Stimulated activated CD4-positive, alpha-beta T cell treated with anti-CD3 and anti-CD28 coated beads, Interleukin-15, amount 100 ng/mL, for 24 hours (primary cell): Measurements from ENCODE around the gene ZNF625.
A peak's percentile ranks its signal among the peaks of the same experiment; 100 is the strongest.

Experiments used
- DNase-seq: peaks from one replicate; pipeline ENCODE4 v3.0.0-alpha.2; 2020

The ZNF625 gene

GRCh38 chr19:12156223-12157058, at the start of gene ZNF625:
Gene ZNF625, minus strand, starts transcription at chr19:12156734. Its CDS starts 176 bp downstream, at chr19:12156558.
- peak; percentile 72 for DNase-seq

GRCh38 chr19:12205296-12205695, 48.8 kb upstream of the ZNF625 start:
- no peak for DNase-seq

DNA sequence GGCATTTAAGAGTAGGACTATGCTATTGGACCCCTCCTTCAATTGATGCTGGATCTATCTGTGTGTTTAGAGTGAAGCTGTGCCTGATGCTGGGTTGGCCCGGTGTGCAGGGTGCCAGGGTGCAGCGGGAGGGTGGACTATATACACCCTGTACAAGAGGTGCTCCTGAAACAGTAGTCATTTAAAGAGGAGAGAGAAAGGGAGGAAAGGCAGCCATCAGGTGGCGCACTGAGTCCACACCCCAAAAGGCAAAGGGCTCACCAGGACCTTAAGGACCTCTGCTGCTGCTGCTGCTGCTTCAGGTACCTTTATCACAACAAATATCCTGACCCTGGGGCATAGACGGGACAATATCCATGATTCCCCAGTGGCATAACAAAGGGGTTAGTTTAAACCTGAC, 45.7 kb upstream of the ZNF625 start:
- peak; percentile 62 for DNase-seq

DNA sequence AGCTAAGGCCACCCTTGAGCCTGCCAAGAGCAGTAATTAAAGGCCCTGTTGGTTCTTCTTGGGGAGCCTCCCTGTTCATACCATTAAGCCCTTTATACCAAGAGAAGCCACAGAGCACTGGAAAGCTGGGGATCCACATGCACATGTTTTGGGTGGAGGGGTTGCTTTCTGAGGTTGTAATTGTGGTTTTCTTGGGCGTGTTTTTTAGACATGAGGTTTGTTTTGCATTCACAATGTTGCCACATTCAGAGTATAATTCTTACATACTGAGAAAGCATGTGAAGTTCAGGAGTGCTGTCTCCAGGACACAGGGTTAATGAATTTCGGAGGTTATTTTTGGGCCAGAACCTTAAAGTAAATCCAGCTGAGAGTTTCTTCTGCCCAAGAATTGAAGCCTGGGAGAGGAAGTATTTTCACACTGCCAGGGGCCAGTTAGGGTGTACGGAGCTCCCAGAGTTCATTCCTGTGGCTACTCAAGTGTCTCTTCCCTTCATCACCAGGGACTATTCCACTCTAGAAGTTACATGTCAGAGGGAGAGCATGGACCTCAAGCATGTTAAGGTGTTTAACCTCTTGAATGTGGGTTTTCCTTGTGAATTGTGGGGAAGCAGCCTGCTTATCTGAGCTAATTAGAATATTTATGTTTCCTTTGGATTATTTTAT, 43.4 kb upstream of the ZNF625 start:
- no peak for DNase-seq

DNA sequence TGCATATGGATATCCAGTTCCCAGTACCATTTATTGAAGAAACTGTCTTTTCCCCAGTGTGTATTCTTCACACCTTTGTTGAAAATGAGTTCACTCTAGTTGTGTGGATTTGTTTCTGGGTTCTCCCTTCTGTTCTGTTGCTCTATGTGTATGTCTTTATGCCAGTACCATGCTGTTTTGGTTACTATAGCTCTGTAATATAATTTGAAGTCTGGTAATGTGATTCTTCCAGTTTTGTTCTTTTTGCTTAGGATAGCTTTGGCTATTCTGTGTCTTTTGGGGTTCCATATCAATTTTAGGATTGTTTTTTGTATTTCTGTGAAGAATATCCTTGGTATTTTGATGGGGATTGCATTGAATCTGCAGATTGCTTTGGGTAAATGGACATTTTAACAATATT, 41.6 kb upstream of the ZNF625 start:
- no peak for DNase-seq

- peak; percentile 83 for DNase-seq
Measured at GRCh38 chr19:12194827-12195731, 38.5 kb upstream of the ZNF625 start.

DNA sequence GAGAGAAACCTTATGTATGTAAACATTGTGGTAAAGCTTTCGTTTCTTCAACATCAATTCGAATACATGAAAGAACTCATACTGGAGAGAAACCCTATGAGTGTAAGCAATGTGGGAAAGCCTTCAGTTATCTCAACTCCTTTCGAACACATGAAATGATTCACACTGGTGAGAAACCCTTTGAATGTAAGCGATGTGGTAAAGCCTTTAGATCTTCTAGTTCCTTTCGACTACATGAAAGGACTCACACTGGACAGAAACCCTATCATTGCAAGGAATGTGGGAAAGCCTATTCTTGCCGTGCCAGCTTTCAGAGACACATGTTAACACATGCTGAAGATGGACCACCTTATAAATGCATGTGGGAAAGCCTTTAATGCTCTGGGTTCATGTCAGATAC, 31.1 kb upstream of the ZNF625 start:
- DNase-seq = no peak

DNA sequence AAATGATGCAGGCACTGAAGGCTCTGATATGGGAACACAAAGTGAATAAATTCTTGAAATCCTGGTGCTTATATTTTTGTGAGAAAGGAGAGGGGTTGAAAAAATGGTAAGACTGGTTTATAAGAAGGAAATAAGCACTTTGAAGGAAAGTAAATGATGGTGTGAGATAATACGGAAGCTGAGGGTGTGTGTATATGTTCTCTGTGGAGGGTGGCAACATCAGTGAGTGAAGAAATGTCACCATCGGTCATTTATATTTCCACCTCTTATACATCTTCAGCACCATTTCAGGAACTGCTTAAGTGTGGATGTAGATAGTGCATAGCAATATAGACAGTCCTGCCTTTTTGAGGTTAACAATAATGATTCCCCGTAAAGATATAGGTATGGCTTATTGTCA, 23.8 kb upstream of the ZNF625 start:
- no peak for DNase-seq

- DNase-seq = no peak
Measured at GRCh38 chr19:12166626-12167025, 10.1 kb upstream of the ZNF625 start.

- no peak for DNase-seq
Measured at GRCh38 chr19:12163826-12164225, 7.3 kb upstream of the ZNF625 start.

DNA sequence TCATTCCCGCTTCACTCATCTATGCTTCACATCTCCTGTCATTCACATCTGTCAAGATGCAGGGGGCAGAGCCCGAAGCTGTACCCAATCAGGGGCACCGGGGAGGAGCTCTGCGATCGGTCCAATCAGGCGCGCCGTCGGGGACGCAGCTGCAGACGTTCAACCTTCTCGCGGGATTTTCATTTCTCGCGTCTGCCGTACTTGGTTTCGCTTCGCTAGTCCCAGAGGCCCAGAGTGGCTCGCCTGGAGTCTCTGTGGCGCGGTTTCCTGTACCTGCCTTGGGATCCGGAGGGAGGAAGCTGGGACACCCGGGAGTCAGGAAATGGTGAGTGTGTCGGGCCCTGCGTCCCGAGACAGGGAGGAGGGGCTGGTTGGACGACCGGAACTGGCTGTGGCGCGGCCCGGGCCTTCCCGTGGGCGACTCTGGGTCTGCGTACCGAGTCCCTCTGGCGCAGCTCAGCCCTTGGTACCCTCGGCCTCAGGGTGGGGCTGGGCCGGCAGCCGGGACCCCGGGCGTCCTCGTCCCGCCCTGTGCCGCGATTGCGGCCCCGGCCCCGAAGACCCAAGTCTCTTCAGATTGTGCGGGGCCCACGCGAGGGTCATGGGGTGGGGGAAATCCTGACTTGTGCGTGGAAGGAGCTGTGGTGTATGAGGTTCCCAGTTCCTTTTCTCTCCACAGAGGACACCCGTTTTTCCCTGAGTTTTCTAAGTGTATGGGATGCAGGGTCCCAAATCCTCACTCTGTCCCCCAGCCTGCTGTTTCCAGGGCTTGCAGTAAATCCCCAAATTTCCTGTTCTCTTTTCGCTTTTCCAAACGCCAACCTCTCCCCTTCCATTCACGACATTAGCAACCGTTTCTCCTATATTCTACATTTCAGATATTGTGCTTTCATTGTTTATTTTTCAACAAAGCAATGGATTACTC, 6.6 kb upstream of the ZNF625 start, which contains the start of gene ZNF136:
ZNF136 (plus strand) TSS at position 215 of the 925 bp plus-strand sequence; CDS start at position 323, 108 bp downstream.
- peak; percentile 96 for DNase-seq

DNA sequence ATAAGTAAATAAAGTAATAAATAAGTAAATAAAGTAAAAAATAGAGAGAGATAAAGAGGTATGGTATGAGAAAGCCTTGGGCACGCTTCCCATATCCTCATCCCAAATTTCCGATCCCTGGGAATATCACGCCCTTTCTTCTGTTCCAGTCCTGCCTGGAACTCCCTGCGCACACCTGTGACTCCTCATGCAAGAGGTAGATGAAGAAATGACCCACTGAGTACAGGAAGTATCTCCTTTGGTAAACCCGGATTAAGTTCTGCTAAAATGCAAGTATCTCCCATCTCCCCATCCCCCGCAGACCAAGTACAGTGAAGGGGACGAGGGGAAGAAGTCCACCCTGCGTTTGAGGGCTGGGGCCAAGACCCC, 6.0 kb upstream of the ZNF625 start:
- DNase-seq = no peak

DNA sequence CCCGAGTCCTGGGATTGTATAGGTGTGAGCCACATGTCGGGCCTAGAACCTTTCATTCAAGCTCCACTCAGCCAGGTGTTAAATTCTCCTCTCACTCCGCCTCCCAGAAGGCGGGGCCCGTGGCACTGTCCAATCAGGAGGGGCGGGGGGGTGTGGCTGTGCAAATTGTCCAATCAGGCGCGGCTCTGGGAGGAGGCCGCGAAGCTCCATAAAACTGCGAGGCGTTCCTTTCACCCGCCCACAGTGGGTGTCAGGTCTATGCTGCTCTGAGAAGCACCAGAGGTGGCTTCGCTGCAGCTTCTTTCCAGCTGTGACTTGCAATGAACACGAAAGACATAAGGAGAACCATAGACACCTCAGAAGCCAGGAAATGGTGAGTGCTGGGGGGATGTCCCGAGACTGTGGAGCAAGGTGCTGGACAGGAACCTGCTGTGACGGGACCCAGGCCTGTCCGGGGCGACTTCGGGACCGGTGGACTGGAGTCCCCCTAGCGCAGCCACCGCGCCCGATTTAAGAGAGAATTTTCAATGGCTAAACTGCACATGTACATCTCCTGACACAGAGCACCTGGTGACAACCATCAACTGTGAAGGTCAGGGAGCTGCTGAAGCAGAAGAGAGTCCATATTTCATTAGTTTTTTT, 3.4 kb upstream of the ZNF625 start:
- DNase-seq = peak; percentile 28

DNA sequence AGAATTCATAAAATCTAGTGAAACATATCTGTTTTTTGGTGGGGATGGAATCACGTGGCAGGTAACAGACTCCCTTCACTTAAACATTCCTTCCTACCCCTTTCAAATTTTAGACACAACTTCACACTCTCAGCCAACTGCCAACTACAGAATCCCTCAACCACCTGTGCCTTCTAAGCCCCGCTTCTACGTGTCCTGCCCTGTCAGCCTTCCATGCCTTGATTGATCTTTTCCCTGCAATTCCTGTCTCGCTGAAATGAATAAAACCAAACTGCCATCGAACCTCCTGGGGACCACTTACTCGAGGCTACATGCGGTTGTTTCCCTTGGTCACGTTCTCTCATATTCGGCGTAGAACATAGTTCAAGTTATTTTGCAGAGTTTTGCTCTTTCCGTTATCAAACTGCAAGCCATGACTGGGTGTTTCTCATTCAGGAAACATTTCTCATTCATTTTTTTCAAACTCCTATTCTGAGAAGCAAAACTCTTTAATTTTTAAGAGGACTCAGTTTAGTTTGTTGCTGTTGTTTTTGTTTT, 1.1 kb downstream of the ZNF625 start:
- DNase-seq = no peak

DNA sequence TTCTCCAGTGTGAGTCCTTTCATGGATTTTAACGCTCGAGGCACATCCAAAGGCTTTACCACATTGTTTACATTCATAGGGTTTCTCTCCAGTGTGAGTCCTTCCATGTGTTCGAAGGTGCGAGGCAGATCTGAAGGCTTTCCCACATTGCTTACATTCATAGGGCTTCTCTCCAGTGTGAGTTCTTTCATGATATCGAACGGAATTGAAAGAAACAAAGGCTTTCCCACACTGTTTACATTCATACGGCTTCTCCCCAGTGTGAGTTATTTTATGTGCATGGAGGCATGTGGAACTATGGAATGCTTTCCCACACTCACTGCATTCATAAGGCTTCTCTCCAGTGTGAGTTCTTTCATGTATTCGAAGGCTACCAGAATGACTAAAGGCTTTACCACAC, 11.2 kb downstream of the ZNF625 start:
- DNase-seq = no peak

DNA sequence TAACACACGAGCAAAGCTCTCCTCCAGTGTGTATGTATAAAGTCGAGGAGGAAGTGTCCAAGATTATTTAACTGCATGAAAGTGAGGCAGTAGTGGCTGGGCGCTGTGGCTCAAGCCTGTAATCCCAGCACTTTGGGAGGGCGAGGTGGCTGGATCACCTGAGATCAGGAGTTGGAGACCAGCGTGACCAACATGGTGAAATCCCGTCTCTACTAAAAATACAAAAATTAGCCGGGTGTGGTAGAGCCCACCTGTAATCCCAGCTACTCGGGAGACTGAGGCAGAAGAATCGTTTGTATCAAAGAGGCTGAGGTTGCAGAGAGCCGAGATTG, 15.2 kb downstream of the ZNF625 start:
- DNase-seq = no peak

DNA sequence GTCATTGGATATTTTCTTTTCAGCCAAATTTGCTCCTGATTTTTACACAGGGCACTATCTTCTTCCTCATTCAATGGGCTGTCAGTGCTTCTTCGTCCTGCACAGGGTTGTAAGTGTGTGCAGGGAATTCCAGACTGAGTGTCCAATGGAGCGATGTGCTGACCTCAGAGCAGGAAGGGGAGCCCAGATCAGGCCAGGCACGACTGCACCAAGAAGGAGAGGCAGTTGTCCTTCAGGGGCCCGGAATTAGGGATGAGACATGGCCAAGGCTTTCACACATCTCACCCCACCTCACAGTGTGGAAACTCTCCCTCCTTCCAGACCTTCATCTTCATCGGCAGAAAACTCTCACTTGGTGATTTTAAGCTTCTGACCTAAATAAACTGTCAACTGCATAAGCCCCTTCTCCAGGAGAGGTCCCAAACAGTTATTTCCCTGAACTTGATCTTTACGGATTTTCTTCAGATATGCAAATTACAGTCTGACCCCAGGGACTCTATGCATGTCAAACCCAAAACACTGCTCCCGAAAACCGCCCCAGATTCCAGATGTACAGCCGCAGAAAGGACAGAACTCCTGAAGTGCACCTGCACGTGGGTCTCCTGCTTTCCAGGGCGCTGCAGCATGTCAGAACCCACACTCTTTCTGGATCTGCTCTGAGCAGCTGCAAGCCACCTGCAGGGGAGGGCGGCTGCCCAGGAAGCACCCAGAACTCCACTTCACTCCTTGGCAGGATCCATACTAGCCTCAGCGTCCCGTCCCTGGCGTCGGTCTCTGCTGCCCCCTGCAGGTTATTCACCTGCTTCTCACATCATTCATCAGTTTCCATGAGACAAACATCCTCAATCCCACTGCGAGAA, 15.8 kb downstream of the ZNF625 start:
- DNase-seq = peak; percentile 90

- peak; percentile 96 for DNase-seq
Measured at GRCh38 chr19:12139885-12140544, 16.5 kb downstream of the ZNF625 start, which contains the start of gene ZNF20. Gene ZNF20, minus strand, starts transcription at chr19:12140350. Its CDS starts 168 bp downstream, at chr19:12140182.

DNA sequence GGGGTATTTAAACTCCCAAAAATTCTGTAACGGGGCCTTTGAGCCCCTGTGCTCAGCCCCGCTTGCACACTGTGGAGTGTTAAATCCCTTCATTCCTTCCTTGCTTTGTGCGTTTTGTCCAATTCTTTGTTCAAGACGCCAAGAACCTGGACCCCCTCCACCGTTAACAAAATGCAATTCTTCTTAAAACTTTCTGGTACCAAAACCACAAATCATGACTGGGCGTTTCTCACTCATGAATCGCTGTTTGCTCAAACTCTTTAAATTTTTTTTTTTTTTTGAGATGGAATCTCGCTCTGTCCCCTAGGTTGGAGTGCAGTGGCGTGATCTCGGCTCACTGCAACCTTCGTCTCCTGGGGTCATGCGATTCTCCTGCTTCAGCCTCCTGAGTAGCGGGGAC, 17.3 kb downstream of the ZNF625 start:
- no peak for DNase-seq
